NCI-H524 treated with DMSO at 0.1 percent for 48 hours (cell line): ENCODE results near the gene FHIT.
A peak's percentile ranks its signal among the peaks of the same experiment; 100 is the strongest.

Experiments used
- DNase-seq: peaks from one replicate; lab custom pipeline; 2025; lab: John Stamatoyannopoulos, UW

FHIT gene

GRCh38 chr3:61251174-61251972 is at the start of gene FHIT:
FHIT (minus strand) TSS chr3:61251452.
- peak; percentile 78 for DNase-seq

DNA sequence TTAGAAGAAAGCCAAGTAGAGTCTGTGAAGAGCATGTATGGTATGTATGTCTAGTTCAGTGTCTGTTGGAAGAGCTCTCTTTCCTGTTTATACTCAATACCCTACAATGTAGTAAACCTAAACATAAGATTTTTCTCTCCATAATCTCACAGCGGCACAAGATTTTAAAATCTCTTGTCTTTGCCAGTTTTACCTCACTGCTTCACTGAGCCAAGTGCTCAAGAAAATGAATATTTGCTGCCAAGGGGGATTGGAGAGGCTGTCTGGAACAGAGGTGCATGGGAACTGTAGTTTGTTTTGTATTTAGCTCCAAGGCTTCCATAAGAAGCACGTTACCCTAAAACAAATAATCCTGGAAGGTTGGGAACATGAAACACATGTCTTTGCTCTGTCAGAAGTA is 49.5 kb upstream of the FHIT start:
- no peak for DNase-seq

- no peak for DNase-seq
Measured at GRCh38 chr3:61300006-61300380, 48.7 kb upstream of the FHIT start.

DNA sequence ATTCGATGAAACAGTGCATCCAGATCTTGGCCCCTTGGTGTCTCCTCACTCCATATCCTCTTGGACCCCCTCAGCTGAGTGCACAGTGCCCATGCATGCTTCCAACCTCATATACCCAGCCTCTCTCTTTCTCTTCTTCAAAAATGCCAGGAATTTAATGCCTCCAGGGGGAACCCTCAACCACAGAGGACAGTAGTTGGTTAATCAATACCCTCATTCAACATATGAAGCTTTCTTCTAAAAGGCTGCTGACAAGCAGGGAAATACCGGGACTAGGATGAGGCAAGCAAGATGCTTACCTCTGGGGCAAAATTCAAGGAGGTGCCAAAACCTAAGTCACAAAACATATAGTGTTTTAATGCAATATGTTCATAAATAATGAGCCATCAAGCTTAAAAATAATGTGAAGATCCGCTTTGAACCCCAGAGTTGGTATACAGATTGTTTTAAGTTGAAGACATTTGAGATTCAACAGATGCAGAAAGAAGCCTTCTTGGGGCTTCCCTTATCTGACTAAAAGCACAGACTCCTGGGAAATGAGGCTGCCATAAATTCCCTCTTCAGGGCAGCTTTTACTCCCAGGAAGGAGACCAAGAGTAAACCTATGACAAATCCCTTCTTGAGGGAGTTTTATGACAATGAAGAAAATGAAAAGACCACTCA is 48.2 kb upstream of the FHIT start:
- no peak for DNase-seq

DNA sequence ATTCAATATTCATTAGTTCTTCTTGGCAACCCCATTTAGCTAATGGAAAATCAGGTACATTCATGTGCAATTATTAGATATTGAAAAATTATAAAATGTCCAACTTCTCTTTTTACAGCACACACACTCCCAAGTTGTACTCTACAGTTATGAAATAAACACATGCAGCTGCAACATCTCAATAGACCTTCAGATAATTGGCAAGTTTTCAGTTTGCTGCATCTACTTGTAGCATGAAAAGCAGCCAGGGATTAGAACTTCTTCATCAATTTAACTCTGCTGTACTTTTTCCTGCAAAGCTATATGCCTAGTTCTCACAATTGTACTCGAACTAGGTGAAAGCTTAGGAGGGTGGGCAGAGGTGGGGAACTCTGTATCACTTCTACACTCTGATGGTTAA is 46.6 kb upstream of the FHIT start:
- DNase-seq = no peak

GRCh38 chr3:61288446-61288845 is 37.2 kb upstream of the FHIT start:
- DNase-seq = no peak

- no peak for DNase-seq
Measured at GRCh38 chr3:61283876-61284275, 32.6 kb upstream of the FHIT start.

- DNase-seq = no peak
Measured at GRCh38 chr3:61278713-61279112, 27.5 kb upstream of the FHIT start.

DNA sequence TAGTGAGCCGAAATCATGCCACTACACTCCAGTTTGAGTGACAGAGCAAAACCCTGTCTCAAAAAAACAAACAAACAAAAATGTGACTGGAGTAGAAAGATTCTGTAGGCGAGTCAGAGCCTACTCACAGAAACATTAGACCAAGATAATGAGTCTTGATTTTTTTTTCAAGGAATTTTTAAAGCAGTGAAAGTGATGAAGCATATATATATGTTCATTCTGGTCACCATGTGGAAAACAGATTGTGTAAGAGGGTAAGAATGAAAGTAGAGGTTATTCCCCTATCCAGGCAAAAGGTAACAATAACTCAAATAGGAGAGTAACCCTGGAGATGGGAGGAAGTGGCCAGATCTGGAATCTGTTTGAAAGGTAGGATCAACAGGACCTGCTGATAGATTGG is 26.2 kb upstream of the FHIT start:
- no peak for DNase-seq

DNA sequence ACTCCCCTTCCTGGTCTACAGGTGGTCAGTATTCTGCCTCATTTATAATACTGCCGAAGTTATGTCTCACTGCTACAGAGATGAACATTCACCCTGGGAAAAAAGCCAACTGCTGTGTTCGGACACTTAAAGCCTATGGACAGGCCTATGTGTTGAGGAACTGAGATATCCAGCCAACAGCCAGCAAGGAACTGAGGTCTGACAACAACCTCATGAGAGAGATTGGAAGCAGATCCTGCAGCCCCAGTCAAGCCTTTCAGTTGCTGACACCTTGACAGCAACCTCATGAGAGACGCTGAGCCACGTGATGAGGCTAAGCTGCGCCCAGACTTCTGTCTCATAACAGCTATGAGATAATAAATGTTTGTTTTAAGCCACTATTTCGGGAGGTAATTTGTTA is 18.2 kb upstream of the FHIT start:
- DNase-seq = no peak

DNA sequence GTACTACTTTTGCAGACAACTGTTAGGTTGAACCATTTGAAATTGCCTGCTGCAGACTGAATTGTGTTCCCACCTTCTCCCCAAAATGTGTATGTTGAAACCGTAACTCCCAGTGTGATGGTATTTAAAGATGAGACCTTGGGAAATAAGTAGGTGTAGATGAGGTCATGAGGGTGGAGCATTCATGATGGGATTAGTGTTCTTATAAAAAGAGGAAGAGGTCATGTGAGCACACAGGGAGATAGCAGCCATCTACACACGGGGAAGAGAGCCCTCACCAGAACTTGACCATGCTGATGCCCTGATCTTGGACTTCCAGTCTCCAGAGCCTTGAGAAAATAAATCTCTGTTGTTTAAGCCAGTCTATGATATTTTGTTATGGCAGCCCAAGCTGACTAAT is 17.4 kb upstream of the FHIT start:
- no peak for DNase-seq

DNA sequence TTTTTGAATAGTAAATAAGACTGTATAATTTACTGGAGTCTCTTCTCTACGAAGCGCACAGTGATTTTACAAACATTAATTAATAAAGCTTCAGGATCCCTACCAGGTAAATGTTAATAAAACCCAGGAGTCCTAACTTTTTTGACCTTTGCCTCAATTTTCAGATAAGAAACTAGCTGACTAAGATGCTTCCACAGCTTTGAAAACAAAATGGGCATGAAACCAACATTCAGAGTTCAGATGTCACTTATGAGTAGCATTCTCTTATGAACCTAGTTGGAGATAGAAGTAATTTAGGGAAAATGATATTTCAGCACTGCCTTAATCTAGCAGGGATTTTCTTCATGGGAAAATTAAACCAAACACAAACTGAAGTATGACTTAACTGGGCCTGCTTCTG is 13.0 kb upstream of the FHIT start:
- DNase-seq = no peak

DNA sequence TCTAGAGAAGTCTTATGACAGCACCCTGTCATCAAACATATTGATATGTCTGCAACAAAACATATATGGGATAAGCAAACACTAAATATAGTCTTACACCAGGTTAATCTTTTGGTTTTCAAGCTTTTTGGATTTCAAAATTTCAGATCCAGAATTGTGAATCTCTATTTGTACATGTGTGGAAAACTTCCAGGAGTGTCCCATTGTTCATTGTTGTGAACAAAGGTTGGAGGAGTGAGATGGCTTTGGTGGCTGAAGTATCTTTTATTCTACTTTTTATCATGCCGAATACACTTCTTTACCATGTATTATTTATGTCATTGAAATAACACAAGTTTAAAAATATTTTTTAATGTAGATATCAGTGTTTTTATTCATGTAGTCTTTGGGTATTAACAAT is 5.9 kb upstream of the FHIT start:
- no peak for DNase-seq

- DNase-seq = no peak
Measured at GRCh38 chr3:61253756-61254155, 2.5 kb upstream of the FHIT start.

DNA sequence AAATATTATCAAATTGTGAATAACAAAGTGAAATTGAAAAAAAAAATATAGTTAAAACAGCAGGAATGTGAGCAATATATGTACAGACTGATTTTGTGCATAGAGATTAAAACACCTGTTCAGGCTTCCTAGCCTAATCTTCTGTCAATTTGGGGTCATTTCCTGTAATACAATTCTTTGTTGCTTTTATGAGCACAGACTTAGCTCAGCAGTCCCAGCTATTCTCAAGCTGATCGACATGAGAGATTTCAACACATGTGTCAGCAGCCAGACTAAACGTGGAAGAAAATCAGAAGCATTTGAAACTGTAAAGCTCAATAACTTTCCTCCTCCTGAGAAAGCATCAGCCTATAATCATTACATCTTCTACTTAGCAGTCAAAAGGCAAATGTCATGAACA is 1.6 kb upstream of the FHIT start:
- no peak for DNase-seq

GRCh38 chr3:61250784-61251173 is 473 bp downstream of the FHIT start:
- no peak for DNase-seq

- no peak for DNase-seq
Measured at GRCh38 chr3:61248496-61248895, 2.8 kb downstream of the FHIT start.

DNA sequence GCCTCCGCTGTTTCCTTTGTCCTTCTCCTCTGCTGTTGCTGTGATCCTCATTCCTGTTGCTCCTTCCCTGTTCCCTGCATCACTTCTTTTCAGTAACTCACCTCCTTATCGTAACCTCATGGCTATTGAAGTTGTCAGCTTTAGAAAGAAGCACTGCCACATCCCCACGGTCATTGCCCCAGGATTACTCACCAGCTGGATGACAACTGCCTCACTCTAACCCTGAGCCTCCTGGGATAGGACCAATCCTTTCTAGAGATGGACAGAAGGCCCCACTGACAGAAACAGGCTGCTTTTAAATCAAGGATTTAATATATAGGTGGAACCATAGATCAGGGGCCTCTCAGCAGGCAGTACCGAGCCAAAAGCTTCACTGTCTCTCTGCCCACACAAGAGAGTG is 4.1 kb downstream of the FHIT start:
- DNase-seq = no peak

- no peak for DNase-seq
Measured at GRCh38 chr3:61239871-61240270, 11.4 kb downstream of the FHIT start.

DNA sequence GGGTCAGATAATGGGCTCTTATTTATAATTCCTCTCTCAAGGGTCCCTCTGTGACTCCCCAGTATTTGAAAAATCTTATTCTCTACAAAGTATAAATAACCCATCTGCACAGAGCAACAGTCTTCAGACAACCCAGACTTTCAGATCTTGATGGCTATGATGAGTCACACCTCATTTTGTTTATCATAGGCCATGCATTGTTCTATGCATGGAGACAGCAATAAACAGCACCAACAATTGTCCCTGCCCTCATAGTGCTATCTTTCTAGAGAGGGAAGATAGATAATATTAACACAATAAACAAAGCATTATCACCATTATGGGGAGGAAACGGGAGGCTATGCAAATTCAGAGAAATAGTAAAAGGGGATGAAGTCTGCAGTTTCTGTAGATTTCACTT is 13.4 kb downstream of the FHIT start:
- DNase-seq = no peak

DNA sequence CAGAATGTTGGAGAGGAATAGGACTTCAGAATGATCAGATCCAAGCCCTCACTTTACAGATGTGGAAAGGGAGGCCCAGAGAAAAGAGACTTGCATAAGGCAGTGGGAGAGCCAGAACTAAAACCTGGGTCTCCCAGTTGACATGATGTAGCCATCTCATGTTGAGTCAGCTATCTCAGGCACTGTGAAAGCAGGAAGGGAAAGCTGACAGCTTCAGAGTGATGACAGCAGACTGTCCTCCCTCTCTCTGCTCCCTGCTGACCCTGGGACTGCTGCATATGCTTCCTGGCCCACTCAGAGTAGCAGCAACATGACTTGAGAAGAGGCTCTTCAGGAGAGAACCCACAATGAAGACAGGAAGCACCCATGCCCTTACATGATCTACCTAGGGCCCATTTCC is 14.7 kb downstream of the FHIT start:
- no peak for DNase-seq

GRCh38 chr3:61233746-61234145 is 17.5 kb downstream of the FHIT start:
- no peak for DNase-seq

DNA sequence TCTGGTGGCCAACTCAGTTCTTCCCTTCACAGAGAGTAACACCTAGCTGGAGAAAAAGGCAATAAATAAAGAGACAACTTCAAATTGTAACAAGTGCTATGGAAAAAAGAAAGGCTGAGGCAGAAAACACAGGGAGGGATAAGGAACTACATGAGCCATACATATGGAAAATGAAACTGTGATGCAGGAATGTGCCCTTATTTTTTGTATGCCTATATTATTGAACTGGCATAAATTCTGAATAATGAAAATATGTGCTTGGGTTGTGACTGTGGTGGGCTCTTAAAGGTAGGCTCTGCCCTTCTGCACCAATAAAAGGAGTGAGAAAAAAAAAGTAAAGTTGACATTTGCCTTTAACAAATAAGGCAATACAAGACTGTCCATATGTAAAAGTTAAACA is 19.6 kb downstream of the FHIT start:
- DNase-seq = no peak

GRCh38 chr3:61227799-61228198 is 23.5 kb downstream of the FHIT start:
- DNase-seq = no peak
